GM18502 (cell line): ENCODE data around the gene PPARGC1A.

Experiments
- ATAC-seq: cut with Tn5 transposase; IDR thresholded peaks from one replicate; pipeline ENCODE4 v1.9.1; 2021; ENCODE audit warnings: mild to moderate bottlenecking; ENCODE audit not compliant: unreplicated experiment, poor library complexity

Gene PPARGC1A

DNA sequence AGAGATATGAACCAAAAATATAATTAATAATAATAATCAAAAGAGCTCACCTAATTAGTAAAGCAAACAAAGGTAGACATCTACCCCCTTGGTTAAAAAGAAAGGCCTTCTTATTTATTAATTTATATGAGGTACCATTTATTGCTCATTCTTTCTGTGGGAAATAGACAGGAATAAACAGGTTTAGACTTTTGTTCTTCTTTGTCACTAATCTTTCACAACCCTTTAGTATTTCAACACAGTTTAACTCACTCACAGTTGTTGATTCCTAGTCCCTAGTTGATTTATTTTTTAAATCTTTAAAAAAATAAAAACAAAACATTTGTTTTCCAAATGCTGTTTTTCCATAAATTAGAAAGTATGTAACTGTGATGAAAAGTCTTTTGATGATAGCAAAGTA lies 5.6 kb downstream of the PPARGC1A start:
- no peak for ATAC-seq

DNA sequence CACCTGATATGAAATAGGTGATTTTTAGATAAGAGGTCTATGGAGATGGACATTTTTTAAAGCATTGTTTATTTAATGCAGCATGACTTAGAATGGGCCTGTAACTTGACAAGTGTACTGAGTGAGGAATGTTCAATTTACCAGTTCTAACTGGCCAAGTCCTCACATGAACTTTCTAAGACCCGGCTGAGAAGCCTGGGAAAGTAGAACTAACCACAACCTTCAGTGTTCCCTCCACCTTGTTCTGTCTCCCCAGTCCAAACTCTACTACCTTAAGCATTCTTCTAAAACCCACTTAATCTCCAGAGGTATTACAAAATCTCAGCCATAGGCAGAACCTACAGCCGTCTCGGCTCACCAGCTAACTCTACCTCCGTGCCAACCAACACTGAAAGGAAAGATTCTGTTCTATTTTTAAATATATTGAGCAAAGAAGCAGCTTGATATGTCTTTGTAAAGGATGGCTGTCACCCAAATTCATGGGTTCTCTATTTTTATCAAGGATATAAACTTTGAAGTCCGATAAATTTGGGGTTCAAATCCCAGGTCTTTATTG lies 6.8 kb downstream of the PPARGC1A start:
- ATAC-seq = no peak

DNA sequence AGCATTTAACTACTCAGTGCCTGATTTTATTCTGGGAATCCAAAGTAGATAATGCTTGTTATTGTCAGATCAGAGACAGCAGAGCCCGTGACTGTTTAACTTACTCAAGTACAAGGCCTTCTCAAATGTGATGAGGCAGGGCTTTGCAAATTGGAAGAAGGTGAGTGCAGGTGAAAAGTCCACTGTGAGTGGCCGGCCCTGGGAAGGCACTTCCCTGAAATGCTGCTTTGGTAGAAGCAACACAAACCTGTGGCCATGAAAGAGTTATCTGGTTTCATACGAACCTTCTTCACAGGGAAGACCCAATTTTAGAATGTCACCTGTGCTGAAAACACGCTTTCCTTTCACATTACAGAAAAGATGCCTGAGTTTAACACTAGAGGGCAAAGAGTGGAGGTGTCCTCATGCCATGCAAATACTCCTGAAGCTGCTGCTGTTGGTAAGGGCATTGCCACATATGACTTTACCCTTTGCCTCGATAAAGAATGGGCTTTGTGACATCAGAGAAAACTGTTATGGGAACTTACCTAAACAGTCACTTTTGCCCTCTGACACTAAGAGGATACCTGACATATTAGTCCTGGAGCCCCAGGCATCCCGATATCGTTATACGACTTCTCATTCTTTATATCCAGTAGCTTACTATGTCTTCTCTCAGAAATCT lies 8.0 kb downstream of the PPARGC1A start:
- no peak for ATAC-seq

DNA sequence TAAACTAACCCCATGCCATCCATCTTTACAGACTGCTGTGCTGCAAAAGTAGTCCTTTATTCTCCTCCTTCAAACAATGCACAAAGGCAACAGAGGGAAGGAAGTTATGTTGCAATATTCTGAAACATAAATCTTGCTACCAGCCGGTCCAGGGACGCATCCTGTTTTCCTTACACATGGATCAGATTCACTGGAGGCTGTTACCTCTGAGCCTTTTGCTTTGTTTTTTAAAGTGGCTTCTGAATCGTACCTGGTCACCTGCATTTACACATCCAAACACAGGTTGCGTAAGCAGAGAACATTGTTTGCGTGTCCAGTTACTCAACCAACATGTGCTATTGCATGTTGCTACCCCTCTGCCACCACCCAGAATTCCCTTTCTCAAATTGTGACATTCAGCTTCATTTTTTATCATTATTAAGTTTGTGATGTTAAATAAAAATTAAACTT lies 8.8 kb downstream of the PPARGC1A start:
- no peak for ATAC-seq

DNA sequence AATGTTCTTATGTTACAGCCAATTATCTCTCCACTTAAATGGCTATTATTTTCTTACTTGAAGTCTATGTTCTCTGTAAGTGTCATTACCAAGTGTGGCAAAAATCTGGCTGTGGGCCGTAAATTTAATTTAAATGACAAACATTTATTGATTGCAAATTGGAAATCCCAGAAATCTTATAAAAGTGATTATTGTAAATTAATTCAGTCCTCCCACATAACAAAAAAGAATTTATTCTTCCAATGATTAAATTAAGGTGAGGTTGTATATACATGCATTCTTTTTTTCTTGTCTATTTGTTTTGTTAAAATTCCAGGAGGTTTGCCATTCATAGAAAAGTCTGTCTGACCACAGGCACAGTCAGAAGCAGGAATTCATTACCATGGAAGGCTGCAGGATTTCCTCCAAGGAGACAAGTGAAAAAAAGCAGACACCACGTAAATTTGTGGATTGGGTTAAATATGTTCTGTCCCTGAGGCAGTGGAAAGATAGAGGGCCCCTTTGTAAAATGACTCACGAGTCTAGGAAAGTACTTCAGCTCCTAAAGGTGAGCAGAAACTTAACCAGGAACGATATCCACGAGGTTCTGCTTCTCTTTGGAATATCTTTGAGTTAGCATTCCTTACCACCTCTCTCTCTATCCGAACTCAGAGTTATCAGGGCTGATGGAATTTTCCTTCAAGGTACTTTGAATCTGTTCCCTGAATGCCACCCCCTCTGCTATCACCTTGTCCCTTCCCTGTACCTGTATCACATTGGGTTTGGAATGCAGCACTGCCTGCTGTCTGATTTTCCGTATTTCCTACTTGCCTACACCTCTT lies 10.7 kb downstream of the PPARGC1A start:
- ATAC-seq = no peak

DNA sequence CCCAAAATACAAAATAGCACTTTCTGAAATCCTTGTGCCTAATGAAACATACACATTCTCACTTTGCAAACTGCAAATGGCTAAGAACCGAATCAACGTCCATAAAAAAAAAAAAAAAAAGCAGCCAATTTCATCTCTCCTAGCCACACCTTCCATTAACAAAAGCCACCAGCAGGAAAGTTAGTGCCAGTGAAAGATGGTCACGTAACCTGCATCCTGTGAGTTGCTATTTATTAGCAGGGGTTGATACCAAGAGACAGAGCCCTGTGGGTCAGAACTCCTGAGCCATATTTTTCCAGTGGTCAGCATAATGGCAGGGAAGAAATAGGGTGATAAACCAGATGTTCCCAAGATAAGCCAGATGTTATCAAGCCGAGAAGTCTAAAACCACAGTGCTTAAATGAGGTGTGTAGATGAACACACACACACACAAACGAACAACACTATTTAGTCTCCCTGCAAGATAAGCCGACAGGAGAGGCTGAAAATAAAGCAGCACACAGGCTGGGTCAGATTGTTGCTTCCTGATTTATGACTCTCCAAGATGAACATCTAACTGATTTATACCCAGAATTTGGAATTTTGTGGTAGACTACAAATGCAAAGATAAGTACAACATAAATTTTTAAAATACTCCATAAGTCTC lies 11.5 kb downstream of the PPARGC1A start:
- ATAC-seq = no peak

DNA sequence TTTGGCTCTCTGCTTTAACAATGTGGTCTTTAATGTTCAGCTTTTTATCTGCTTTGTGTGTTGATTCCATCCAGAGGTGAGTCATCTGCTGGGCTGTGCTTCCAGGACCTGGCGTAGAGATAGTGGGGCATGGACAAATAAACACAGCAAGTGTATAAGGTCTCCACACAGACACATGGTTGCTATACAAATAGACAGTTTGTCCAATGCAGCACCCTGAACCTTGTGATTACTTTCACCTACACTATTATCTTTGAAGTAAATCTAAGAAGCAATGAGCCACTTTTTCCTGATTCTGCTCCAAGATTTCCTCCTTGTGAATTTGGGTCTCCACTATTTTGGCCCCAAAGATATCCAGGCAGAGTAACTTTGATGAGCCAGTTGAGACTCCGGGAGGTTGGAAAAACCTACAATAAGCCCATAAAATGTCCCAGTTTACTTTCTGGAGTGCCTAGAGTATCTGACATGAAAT lies 12.1 kb downstream of the PPARGC1A start:
- ATAC-seq = no peak

DNA sequence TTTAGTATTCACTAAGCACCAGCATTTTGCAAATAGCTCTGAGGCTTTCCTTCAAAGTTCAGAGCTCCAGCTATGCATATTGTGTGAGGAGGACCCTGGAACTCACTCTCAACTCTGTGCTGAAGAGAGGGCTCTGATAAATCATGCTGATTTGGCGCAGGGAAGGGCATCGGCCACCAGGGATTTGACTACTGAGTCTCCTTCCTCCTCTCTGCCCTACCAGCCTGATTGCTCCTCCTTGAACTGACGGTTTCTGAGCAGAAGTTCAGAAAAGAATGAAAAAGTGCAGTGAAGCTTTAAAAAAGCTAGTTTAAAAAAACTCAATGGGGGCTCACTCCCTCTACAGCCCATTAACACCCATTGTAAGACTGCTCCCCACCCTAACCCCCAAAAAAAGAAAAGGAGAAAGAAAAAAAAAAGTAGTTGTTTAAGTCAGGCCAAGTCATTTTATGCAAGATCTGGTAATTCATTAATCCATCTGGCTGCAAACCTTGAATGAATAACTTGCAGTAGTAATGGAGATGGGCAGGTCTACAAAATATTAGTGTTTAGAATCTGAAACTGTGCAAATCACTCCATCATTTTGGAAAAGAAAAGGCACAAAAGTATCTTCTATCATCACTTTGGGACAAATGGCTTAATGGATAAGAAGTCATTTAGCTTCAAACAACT lies 13.3 kb downstream of the PPARGC1A start:
- ATAC-seq = no peak

DNA sequence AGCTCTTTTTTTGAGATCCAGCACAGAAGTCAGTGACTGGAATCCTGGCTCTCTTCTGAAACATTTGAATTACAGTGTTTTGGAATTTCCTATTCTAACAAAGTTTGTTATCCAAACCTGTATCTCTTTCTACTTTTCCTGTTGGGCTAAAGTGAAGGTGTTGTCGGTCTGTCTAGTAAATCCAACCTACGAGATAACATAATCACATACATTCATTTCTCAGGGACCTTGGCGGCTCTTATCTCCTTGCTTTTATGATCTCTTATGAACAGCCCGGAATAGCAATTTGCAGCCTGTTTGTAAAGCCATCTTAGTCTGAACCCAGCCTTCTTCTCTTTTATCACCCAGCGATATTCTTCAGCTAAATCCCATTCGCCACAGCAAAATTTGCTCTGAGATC lies 14.5 kb downstream of the PPARGC1A start:
- no peak for ATAC-seq

DNA sequence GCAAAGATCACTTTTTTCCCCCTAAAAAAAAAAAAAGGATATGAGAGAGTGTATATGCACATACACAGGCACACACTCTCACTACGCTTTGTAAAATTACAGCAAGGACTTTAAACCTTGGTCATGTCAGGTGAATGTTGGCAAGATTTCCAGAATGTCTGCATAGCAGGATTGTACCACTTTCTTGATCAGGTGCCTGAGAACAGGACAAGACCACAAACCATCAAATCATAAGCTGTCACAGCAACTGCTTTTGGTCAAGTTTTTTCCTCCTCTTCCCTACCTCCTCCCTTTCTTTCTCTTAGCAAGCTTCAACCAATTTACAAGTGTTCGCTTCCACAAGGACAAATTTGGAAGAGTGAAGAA lies 15.3 kb downstream of the PPARGC1A start:
- ATAC-seq = no peak

DNA sequence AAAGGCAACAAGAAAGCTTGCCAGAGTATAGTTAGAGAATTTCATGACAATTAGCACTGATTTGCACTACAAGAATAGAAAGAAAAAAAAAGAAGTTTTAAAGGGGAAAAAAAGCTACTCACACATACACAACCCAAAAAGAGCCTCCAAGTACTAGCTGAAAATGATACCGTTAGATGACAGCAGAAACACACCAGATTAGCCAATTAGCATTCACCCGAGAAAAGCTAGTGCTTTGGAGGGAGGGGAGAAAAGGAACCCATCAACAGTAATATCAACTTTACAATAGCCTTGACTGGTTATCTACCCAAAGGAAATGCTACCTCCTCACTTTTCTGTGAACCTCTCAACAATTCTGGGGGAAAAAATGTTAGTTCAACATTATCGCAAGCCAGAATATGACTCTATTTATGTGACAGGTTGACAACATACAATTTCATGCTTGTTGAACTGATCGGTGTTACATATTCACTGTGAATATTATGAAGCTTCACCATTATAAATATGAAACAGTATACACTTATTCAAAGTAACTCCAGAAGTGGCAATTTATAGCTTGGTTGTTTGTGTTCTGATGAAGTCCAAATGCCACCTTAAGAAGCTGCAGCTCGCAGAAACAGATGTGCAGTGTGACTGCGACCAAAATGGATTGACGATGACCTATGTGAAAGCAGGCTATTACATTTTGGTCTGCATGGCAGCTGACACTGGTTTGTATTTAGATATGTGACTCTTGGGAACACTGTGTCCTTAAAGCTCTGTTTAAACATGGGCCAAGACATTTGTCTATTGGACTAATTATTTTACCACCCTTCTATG lies 15.9 kb downstream of the PPARGC1A start:
- no peak for ATAC-seq

DNA sequence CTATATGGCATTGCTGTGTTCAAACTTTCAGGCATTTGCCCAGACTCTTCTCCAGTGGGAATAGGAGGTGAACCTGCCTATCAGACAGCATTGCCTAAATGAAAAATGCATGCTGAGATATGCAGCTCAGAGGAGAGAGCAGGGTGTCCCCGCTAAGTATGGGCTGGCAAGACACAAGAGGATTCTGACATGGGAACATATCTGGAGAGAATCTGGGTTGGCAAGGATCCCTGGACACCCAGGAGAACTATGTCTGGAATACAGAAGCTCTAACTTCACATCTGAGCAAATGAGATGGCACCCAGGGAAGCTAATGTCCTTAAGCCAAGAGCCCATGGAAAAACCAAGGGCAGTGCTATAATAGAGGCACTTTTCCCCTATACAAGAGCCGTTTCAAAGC lies 18.4 kb downstream of the PPARGC1A start:
- no peak for ATAC-seq

DNA sequence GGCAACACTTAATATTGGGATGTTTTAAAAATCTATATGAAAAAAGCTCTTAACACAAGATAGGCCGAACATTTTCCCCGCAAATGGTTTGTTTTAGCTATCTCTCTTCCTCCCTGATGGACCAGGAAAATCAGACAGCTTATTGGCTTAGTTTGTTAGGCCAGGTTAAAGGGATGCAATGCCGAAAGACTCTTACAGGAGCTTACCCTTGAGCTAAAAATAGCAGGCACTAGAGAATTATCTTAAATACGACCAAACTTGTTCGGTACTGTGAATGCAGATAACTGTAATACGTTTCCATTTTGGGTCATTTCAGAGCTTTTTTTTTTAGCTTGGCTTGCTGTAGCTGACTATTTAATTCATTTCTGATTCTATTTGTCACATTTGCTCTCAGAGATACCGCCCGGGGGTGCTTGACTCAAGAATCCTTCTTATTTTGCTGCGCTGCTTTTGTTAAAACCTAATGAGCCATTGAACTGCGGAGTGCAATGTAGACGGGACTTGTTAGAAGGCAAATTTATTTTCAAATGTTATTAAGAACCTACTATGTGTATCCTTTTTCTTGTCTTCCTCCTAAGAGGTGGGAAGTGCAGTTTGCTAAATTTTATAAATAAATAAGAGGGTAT lies 23.3 kb downstream of the PPARGC1A start:
- no peak for ATAC-seq

DNA sequence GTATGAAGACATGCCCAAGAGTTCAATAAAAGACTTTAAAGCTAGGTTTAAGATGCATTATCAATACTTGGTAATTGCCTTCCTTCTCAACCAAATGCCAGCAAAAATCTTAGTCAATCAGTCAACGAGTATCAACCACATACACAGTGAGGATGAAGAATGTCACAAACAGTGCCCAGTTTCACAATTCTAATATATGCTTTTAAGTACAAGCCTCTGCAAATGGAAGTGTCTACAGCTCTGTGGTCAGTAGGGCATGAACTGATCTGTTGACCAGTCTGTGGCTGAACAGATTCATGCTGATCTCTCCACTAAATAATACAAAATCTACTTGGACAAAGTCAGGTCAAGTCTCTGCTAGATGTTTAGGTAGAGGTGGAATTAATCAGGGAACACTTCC lies 27.9 kb downstream of the PPARGC1A start:
- ATAC-seq = no peak

DNA sequence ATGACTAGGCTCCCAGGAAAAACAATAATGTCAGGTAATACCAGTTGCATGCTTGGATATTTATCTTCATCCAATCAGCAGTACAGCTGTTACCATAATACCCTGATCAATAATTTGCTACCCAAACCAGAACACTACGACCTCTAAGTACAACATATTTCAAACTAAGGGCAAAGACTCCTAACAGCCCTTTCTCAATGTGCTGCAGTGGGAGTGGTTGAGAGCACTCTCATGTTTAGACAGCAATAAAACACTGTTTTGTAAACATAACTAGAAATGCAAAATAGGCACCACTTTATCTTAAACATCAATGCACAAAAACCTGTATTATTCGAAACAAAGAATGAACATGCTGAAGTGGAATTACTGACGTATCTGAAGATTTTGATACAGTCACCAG lies 28.9 kb downstream of the PPARGC1A start:
- no peak for ATAC-seq

DNA sequence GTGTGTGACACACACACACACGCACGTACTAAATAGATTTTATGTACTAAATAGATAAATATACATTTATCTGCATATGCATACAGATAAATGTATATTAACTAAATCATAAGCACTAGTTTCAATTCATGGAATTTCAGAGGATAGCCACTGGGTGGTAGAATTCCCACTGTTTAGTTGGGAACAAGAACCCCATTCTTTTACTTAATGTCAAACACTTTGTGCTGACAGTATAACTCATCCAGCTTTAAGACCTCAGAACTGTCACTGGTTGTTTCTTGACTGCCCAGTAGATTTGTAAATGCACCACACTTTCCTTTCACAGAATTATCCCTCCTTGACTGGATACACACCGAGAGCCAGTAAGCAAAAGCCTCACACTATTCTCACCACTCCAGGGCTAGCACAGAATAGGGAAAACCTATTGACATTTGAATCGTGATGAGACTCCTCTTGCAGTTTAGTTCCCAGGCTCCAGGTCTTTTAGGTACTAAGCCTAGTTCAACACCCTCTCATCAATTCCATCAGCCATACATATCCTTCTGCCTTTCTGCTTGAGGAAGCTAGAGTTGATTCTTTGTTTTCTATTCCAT lies 32.4 kb downstream of the PPARGC1A start:
- ATAC-seq = no peak

DNA sequence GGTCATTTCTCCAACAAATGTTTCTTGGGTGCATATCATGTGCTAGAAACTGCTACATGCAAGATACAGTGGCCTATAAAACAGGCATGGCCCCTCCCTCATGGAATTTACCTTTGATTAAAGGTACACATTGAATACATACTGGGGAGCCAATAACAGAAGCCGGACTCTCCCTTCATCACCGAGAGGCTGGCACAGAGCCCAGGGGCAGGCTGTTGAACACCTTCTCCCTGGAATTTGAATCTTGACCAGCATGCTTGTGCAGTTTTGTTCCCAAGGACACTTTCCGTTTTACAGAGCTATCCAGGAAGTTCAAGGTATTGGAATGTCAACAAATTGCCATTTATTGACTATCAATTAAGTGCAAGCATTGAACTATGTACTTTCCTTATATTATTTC lies 33.2 kb downstream of the PPARGC1A start:
- no peak for ATAC-seq

DNA sequence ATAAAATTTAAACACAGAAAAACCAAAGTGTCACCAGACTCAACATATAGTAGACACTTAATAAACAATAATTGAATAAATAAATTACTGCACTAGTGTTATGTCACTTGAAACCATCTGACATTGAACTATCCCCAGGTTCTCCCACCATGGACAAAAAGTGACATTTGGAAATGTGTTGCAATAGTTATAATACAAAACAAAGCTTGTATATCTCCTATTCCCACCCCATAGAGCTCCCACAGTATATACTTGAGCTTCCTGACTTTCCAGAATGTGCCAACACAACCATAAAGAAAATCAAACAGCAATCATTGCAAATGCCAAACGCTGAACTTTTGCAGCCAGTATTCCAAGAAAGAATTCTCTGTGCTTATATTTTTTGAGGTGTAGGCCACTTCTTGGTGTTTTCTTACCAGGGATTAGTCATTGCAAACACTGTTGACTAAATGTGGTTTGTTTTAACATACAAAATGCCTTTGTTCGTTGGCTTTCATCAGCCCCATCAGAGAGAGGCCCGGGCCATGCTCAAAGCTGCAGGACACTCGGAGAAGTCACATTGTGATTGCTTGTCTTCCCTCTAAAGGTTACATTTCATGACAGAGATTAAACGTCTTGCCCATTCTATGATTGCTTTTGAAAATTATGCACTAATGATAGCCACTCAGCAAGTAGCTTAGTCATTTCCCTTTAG lies 33.8 kb downstream of the PPARGC1A start:
- ATAC-seq = no peak
